Hepatocyte (in vitro differentiated cells): ENCODE data around the gene PHF21B. TPM values are rescaled to one million over a fixed set of nuclear protein-coding genes. Genes with fewer than 3 reads are reported as not detected.

Source experiments
- DNase-seq: peaks from one replicate; pipeline ENCODE4 v3.0.0-alpha.2; 2016; ENCODE audit warnings: low spot score
- H2AFZ ChIP-seq: fragments of 200-600 bp; sonication (generic); 2 replicates; pipeline ENCODE4 v1.6.0; 2016; ENCODE audit warnings: antibody characterized with exemption, mild to moderate bottlenecking
- H3K27ac ChIP-seq: fragments of 200-600 bp; sonication (generic); 2 replicates; pipeline ENCODE4 v1.5.1; 2016; ENCODE audit warnings: mild to moderate bottlenecking
- H3K27me3 ChIP-seq: fragments of 200-600 bp; sonication (generic); 2 replicates; pipeline ENCODE4 v1.6.1; 2016
- H3K36me3 ChIP-seq: fragments of 200-600 bp; sonication (generic); replicated peaks from 2 replicates; pipeline ENCODE4 v1.5.1; 2016; ENCODE audit warnings: low read depth; ENCODE audit not compliant: insufficient read depth
- H3K4me1 ChIP-seq: fragments of 200-600 bp; sonication (generic); 2 replicates; pipeline ENCODE4 v1.5.1; 2016; ENCODE audit warnings: mild to moderate bottlenecking, moderate library complexity; ENCODE audit not compliant: insufficient read depth
- H3K4me2 ChIP-seq: fragments of 200-600 bp; sonication (generic); 2 replicates; pipeline ENCODE4 v1.6.0; 2016
- H3K4me3 ChIP-seq: fragments of 200-600 bp; sonication (generic); 2 replicates; pipeline ENCODE4 v1.5.1; 2016; ENCODE audit warnings: mild to moderate bottlenecking
- H3K79me2 ChIP-seq: fragments of 200-600 bp; sonication (generic); 2 replicates; pipeline ENCODE4 v1.6.0; 2017; ENCODE audit warnings: mild to moderate bottlenecking
- H3K9me2 ChIP-seq: fragments of 200-600 bp; sonication (generic); replicated peaks from 2 replicates; pipeline ENCODE4 v1.6.0; 2017; ENCODE audit warnings: mild to moderate bottlenecking; ENCODE audit not compliant: insufficient read depth
- H3K9me3 ChIP-seq: fragments of 200-600 bp; sonication (generic); 2 replicates; pipeline ENCODE4 v1.5.1; 2016; ENCODE audit warnings: low read depth, mild to moderate bottlenecking
- H4K20me1 ChIP-seq: fragments of 200-600 bp; sonication (generic); 2 replicates; pipeline ENCODE4 v1.6.0; 2016; ENCODE audit warnings: mild to moderate bottlenecking; ENCODE audit not compliant: insufficient read depth, poor library complexity, severe bottlenecking
- EZH2 ChIP-seq: fragments of 200-600 bp; sonication (generic); IDR thresholded peaks from 2 replicates; pipeline ENCODE4 v1.6.1; 2016; ENCODE audit warnings: antibody characterized with exemption, mild to moderate bottlenecking, borderline replicate concordance
- EZH2phosphoT487 ChIP-seq: fragments of 200-600 bp; sonication (generic); IDR thresholded peaks from one replicate; pipeline ENCODE4 v1.6.1; 2018; ENCODE audit warnings: antibody characterized with exemption, mild to moderate bottlenecking, low read depth, moderate library complexity; ENCODE audit not compliant: unreplicated experiment, severe bottlenecking
- WGBS: methylation state at CpG from one replicate; pipeline ENCODE4 v1.1.6; 2016; ENCODE audit warnings: low lambda C conversion rate; ENCODE audit errors: missing lambda C conversion rate; 5-methylcytosine and 5-hydroxymethylcytosine counted together
- polyA plus RNA-seq: library from polyadenylated mRNA; unstranded; fragments of >200 nt; fragmentation: Nextera tagmentation; extraction: Ambion mirVana; gene quantifications from 2 replicates; pipeline ENCODE4 v1.2.1, GENCODE V29; 2016
- total RNA-seq: library from RNA; depleted of rRNA; stranded (reverse); fragments of >200 nt; gene quantifications from 2 replicates; pipeline ENCODE4 v1.2.3, GENCODE V29; 2014
- TF ChIP-seq, protein P1 (sequence below): fragments of 200-600 bp; sonication (generic); IDR thresholded peaks from 2 replicates; pipeline ENCODE4 v1.5.1; 2016; ENCODE audit warnings: antibody characterized with exemption, mild to moderate bottlenecking; ENCODE audit not compliant: poor library complexity

Gene PHF21B
- total and polyA plus RNA-seq, 2 experiments from 2014 or later: 0.86 to 1.9 TPM

DNA sequence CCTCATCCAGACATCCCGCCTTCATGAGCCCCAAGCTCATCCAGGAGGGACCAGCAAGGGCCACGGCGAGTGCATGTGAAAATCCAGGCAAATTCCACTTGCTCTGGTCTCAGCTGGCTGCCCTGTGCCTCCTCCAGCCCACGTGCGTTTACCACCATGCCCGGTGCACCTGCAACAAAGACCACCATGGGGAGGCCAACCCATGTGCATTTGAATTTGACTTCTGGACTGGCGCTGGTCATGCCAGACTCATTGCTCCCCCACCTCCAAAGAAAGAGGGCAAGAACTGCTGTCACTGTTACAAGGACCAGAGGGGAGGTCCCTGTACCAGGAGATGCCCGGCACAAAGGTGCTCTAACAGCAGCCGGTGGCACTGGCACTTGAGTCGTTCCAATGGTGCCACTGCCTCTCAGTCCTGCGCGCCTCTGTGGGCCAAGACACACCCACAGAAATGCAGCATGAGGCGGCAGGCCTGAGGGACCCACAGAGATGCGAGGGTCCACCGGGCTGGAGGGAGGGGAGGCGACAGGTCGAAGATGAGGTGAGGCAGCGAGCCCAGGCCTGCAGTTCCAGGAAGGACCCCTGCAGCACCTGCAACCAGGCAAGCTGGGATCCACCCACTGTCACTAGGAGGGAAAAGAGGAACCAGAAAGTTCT is 80.3 kb downstream of the PHF21B start:
- Histone ChIP-seq H3K36me3 (no peaks in the 10 kb centered on the region), H3K27me3 (no peaks in the 10 kb centered on the region), H2AFZ (no peak overlapping the region), H3K4me2 (no peak overlapping the region), H3K79me2 (no peaks in the 10 kb centered on the region), H3K9me2 (no peaks in the 10 kb centered on the region), H3K27ac (no peak overlapping the region), H4K20me1 (no peaks in the 10 kb centered on the region), H3K4me1 (peaks cover 6% of the 10 kb centered on the region), H3K9me3 (no peaks in the 10 kb centered on the region), H3K4me3 (no peak overlapping the region)
- 96% methylated on average over 18 of the region's 18 CpGs for WGBS
- DNase-seq: no peak
- TF ChIP-seq EZH2phosphoT487 (no peak), EZH2 (no peak)
- TF ChIP-seq, protein P1, sequence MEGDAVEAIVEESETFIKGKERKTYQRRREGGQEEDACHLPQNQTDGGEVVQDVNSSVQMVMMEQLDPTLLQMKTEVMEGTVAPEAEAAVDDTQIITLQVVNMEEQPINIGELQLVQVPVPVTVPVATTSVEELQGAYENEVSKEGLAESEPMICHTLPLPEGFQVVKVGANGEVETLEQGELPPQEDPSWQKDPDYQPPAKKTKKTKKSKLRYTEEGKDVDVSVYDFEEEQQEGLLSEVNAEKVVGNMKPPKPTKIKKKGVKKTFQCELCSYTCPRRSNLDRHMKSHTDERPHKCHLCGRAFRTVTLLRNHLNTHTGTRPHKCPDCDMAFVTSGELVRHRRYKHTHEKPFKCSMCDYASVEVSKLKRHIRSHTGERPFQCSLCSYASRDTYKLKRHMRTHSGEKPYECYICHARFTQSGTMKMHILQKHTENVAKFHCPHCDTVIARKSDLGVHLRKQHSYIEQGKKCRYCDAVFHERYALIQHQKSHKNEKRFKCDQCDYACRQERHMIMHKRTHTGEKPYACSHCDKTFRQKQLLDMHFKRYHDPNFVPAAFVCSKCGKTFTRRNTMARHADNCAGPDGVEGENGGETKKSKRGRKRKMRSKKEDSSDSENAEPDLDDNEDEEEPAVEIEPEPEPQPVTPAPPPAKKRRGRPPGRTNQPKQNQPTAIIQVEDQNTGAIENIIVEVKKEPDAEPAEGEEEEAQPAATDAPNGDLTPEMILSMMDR: no peak

DNA sequence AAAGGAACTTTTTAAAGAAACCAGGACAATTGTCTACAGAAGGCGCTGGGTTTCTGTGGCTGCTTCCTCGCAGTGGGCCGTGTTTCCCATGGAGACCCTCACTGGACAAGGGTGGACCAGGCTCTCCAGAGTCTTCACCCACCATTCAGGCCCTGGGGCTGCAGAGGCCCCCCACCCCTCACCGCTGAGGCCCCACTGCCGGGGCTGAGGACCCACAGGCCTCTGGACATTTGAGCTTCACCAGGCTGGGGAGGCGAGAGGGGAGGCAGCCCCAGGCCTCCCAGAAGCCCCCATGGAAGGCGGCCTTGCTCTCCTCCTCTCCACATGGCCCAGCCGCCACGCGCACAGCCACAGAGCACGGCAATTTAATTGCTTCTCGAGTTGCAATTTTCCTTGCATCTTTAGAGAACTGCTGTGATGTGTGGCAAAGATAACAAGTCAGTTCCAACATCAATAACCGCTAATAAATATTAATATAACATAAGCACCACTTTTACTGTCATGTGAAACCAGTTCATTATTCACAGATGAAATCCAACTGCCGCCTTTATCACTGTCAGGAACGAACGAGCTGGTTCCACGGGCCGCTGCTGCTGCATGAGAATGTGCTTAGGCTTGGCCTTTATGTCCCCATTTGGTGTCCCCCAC is 81.0 kb downstream of the PHF21B start:
- Histone ChIP-seq H3K9me3 (no peaks in the 10 kb centered on the region), H3K9me2 (no peaks in the 10 kb centered on the region), H4K20me1 (no peaks in the 10 kb centered on the region), H3K27ac (no peak overlapping the region), H2AFZ (no peak overlapping the region), H3K4me3 (no peak overlapping the region), H3K4me1 (peaks cover 6% of the 10 kb centered on the region), H3K27me3 (no peaks in the 10 kb centered on the region), H3K79me2 (no peaks in the 10 kb centered on the region), H3K4me2 (no peak overlapping the region), H3K36me3 (no peaks in the 10 kb centered on the region)
- WGBS: 85% methylated on average over 18 of the region's 18 CpGs
- TF ChIP-seq, protein P1: no peak
- TF ChIP-seq EZH2phosphoT487 (no peak), EZH2 (no peak)
- no peak for DNase-seq

DNA sequence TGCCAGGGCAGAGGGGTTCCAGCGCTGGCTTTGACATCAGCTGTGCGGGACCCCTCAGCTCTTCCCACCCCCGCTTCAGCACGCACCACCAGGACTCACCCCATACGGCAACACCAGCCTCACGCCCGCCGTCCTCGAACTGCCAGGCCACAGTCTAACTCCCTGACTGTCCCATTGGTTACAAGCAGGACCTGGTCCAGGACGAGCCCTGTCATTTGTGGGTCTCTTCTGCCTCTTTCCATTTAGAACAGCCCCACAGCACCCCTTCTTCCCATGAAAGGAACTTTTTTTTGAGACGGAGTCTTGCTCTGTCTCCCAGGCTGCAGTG is 81.7 kb downstream of the PHF21B start:
- Histone ChIP-seq H3K79me2 (no peaks in the 10 kb centered on the region), H3K4me3 (no peak overlapping the region), H2AFZ (no peak overlapping the region), H3K9me3 (no peaks in the 10 kb centered on the region), H4K20me1 (no peaks in the 10 kb centered on the region), H3K4me2 (no peak overlapping the region), H3K27me3 (no peaks in the 10 kb centered on the region), H3K36me3 (no peaks in the 10 kb centered on the region), H3K27ac (no peak overlapping the region), H3K4me1 (peaks cover 6% of the 10 kb centered on the region), H3K9me2 (no peaks in the 10 kb centered on the region)
- DNase-seq: no peak
- WGBS: 90% methylated on average over 11 of the region's 11 CpGs
- TF ChIP-seq, protein P1: no peak
- TF ChIP-seq EZH2: no peak
